Measurements from ENCODE around the gene PGBD5.

Gene PGBD5

GRCh38 chr1:230403442-230403841 lies 22.7 kb downstream of the PGBD5 start:
- Histone ChIP-seq H3K36me3 (replicated peaks in 1 of 2; ENCODE audit: control insufficient read depth in 2 of 2, insufficient read depth in 2 of 2, low read length in 2 of 2) (peaks cover 0 to 20% of the 10 kb centered on the region in 2 donors), H3K27me3 (ENCODE audit: control insufficient read depth in 3 of 3, insufficient read depth in 3 of 3, low read depth in 1 of 3, low read length in 3 of 3) (no peaks in the 10 kb centered on the region), H3K4ac (ENCODE audit: low read length) (no peak overlapping the region), H3K14ac (ENCODE audit: low read length) (no peak overlapping the region), H3K9ac (ENCODE audit: low read depth, low read length, poor library complexity) (no peak overlapping the region), H2AK5ac (ENCODE audit: low read depth, low read length) (no peak overlapping the region), H2BK120ac (ENCODE audit: low read depth, low read length) (no peak overlapping the region), H2BK12ac (ENCODE audit: low read length) (no peak overlapping the region), H2BK5ac (ENCODE audit: low read length) (no peak overlapping the region), H3K23ac (ENCODE audit: low read depth, low read length, poor library complexity) (no peak overlapping the region), H4K8ac (ENCODE audit: low read depth, low read length) (no peak overlapping the region), H3K4me3 (ENCODE audit: low read length in 2 of 2) (no peak overlapping the region), H2BK15ac (ENCODE audit: low read length) (no peak overlapping the region), H4K91ac (ENCODE audit: low read depth, low read length, poor library complexity) (no peak overlapping the region), H3K4me1 (ENCODE audit: control insufficient read depth in 2 of 2, insufficient read depth in 1 of 2, low read depth in 1 of 2, low read length in 2 of 2) (peaks cover 0 to 3% of the 10 kb centered on the region in 2 donors), H3K9me3 (replicated peaks in 1 of 2; ENCODE audit: control insufficient read depth in 2 of 2, insufficient read depth in 1 of 2, low read depth in 1 of 2, low read length in 2 of 2) (no peaks in the 10 kb centered on the region), H3K4me2 (ENCODE audit: insufficient read depth, low read length, poor library complexity, severe bottlenecking) (no peak overlapping the region), H2AFZ (ENCODE audit: low read length) (no peak overlapping the region), H3K79me1 (ENCODE audit: low read depth, low read length) (no peaks in the 10 kb centered on the region), H3K18ac (ENCODE audit: low read length) (no peak overlapping the region), H3K27ac (replicated peaks; ENCODE audit: low read length) (no peak overlapping the region)
- no peak for DNase-seq (ENCODE audit: low spot score)
- WGBS, 2 donors (ENCODE audit: extremely low coverage in 2 of 2, insufficient read length in 2 of 2, insufficient replicate concordance in 1 of 2), result no CpG with 5 or more reads among the region's 7 CpGs

GRCh38 chr1:230401763-230402294 lies 24.3 kb downstream of the PGBD5 start:
- no CpG with 5 or more reads among the region's 8 CpGs for WGBS, 2 donors (ENCODE audit: extremely low coverage in 2 of 2, insufficient read length in 2 of 2, insufficient replicate concordance in 1 of 2)
- H3K23ac ChIP-seq (ENCODE audit: low read depth, low read length, poor library complexity), result peak overlapping the region; percentile 45
- H4K8ac ChIP-seq (ENCODE audit: low read depth, low read length), result no peak overlapping the region
- no peak overlapping the region for H3K4me3 ChIP-seq (ENCODE audit: low read length in 2 of 2)
- H3K27me3 ChIP-seq (ENCODE audit: control insufficient read depth in 3 of 3, insufficient read depth in 3 of 3, low read depth in 1 of 3, low read length in 3 of 3), result no peaks in the 10 kb centered on the region
- no peak overlapping the region for H3K4me2 ChIP-seq (ENCODE audit: insufficient read depth, low read length, poor library complexity, severe bottlenecking)
- no peak overlapping the region for H3K14ac ChIP-seq (ENCODE audit: low read length)
- no peak overlapping the region for H2BK5ac ChIP-seq (ENCODE audit: low read length)
- H2AK5ac ChIP-seq (ENCODE audit: low read depth, low read length), result peak overlapping the region; percentile 71
- H2BK15ac ChIP-seq (ENCODE audit: low read length), result no peak overlapping the region
- no peak overlapping the region for H3K4ac ChIP-seq (ENCODE audit: low read length)
- H3K27ac ChIP-seq (replicated peaks; ENCODE audit: low read length), result no peak overlapping the region
- DNase-seq (ENCODE audit: low spot score), result no peak
- H2BK12ac ChIP-seq (ENCODE audit: low read length), result no peak overlapping the region
- H3K79me1 ChIP-seq (ENCODE audit: low read depth, low read length), result peaks cover 2% of the 10 kb centered on the region
- H3K4me1 ChIP-seq (ENCODE audit: control insufficient read depth in 2 of 2, insufficient read depth in 1 of 2, low read depth in 1 of 2, low read length in 2 of 2), result peaks cover 0 to 3% of the 10 kb centered on the region in 2 donors
- H3K9ac ChIP-seq (ENCODE audit: low read depth, low read length, poor library complexity), result no peak overlapping the region
- no peak overlapping the region for H2BK120ac ChIP-seq (ENCODE audit: low read depth, low read length)
- H3K36me3 ChIP-seq (replicated peaks in 1 of 2; ENCODE audit: control insufficient read depth in 2 of 2, insufficient read depth in 2 of 2, low read length in 2 of 2), result peaks cover 0 to 20% of the 10 kb centered on the region in 2 donors
- no peak overlapping the region for H2AFZ ChIP-seq (ENCODE audit: low read length)
- H3K18ac ChIP-seq (ENCODE audit: low read length), result peak overlapping the region; percentile 67
- no peak overlapping the region for H4K91ac ChIP-seq (ENCODE audit: low read depth, low read length, poor library complexity)
- H3K9me3 ChIP-seq (replicated peaks in 1 of 2; ENCODE audit: control insufficient read depth in 2 of 2, insufficient read depth in 1 of 2, low read depth in 1 of 2, low read length in 2 of 2), result no peaks in the 10 kb centered on the region

- Histone ChIP-seq H4K91ac (ENCODE audit: low read depth, low read length, poor library complexity) (no peak overlapping the region), H4K8ac (ENCODE audit: low read depth, low read length) (no peak overlapping the region)
- no peak for DNase-seq (ENCODE audit: low spot score)
Observed at GRCh38 chr1:230401101-230401500, 25.0 kb downstream of the PGBD5 start.

GRCh38 chr1:230400007-230400344 lies 26.2 kb downstream of the PGBD5 start:
- H2BK5ac ChIP-seq (ENCODE audit: low read length), result no peak overlapping the region

More at GRCh38 chr1:230401101-230401500, 25.0 kb downstream of the PGBD5 start:
- Histone ChIP-seq H3K79me1 (ENCODE audit: low read depth, low read length) (peaks cover 2% of the 10 kb centered on the region), H3K4me2 (ENCODE audit: insufficient read depth, low read length, poor library complexity, severe bottlenecking) (no peak overlapping the region), H3K23ac (ENCODE audit: low read depth, low read length, poor library complexity) (no peak overlapping the region), H3K4ac (ENCODE audit: low read length) (no peak overlapping the region), H2BK120ac (ENCODE audit: low read depth, low read length) (no peak overlapping the region), H2BK12ac (ENCODE audit: low read length) (peak overlapping the region; percentile 16), H3K14ac (ENCODE audit: low read length) (no peak overlapping the region), H3K9me3 (replicated peaks in 1 of 2; ENCODE audit: control insufficient read depth in 2 of 2, insufficient read depth in 1 of 2, low read depth in 1 of 2, low read length in 2 of 2) (no peaks in the 10 kb centered on the region), H2BK15ac (ENCODE audit: low read length) (no peak overlapping the region), H3K27ac (replicated peaks; ENCODE audit: low read length) (no peak overlapping the region), H3K36me3 (replicated peaks in 1 of 2; ENCODE audit: control insufficient read depth in 2 of 2, insufficient read depth in 2 of 2, low read length in 2 of 2) (peaks cover 0 to 20% of the 10 kb centered on the region in 2 donors), H3K4me3 (ENCODE audit: low read length in 2 of 2) (no peak overlapping the region), H3K18ac (ENCODE audit: low read length) (peak overlapping the region; percentile 78), H3K27me3 (ENCODE audit: control insufficient read depth in 3 of 3, insufficient read depth in 3 of 3, low read depth in 1 of 3, low read length in 3 of 3) (no peaks in the 10 kb centered on the region), H3K9ac (ENCODE audit: low read depth, low read length, poor library complexity) (no peak overlapping the region), H2BK5ac (ENCODE audit: low read length) (no peak overlapping the region), H2AFZ (ENCODE audit: low read length) (no peak overlapping the region), H2AK5ac (ENCODE audit: low read depth, low read length) (no peak overlapping the region), H3K4me1 (ENCODE audit: control insufficient read depth in 2 of 2, insufficient read depth in 1 of 2, low read depth in 1 of 2, low read length in 2 of 2) (peaks cover 0 to 3% of the 10 kb centered on the region in 2 donors)
- WGBS, 2 donors (ENCODE audit: extremely low coverage in 2 of 2, insufficient read length in 2 of 2, insufficient replicate concordance in 1 of 2), result no CpG with 5 or more reads among the region's 14 CpGs

More at GRCh38 chr1:230400007-230400344, 26.2 kb downstream of the PGBD5 start:
- H2BK120ac ChIP-seq (ENCODE audit: low read depth, low read length), result no peak overlapping the region
- no peak overlapping the region for H3K23ac ChIP-seq (ENCODE audit: low read depth, low read length, poor library complexity)
- H3K18ac ChIP-seq (ENCODE audit: low read length), result no peak overlapping the region
- no peak overlapping the region for H2BK12ac ChIP-seq (ENCODE audit: low read length)
- no peak overlapping the region for H2AFZ ChIP-seq (ENCODE audit: low read length)
- no CpG with 5 or more reads among the region's 8 CpGs for WGBS, 2 donors (ENCODE audit: extremely low coverage in 2 of 2, insufficient read length in 2 of 2, insufficient replicate concordance in 1 of 2)
- peaks cover 2% of the 10 kb centered on the region for H3K79me1 ChIP-seq (ENCODE audit: low read depth, low read length)
- no peak overlapping the region for H4K8ac ChIP-seq (ENCODE audit: low read depth, low read length)
- no peak for DNase-seq (ENCODE audit: low spot score)
- H3K14ac ChIP-seq (ENCODE audit: low read length), result no peak overlapping the region
- H3K27ac ChIP-seq (replicated peaks; ENCODE audit: low read length), result no peak overlapping the region
- H3K4me1 ChIP-seq (ENCODE audit: control insufficient read depth in 2 of 2, insufficient read depth in 1 of 2, low read depth in 1 of 2, low read length in 2 of 2), result peaks cover 0 to 3% of the 10 kb centered on the region in 2 donors
- H3K27me3 ChIP-seq (ENCODE audit: control insufficient read depth in 3 of 3, insufficient read depth in 3 of 3, low read depth in 1 of 3, low read length in 3 of 3), result no peaks in the 10 kb centered on the region
- no peak overlapping the region for H3K4me2 ChIP-seq (ENCODE audit: insufficient read depth, low read length, poor library complexity, severe bottlenecking)
- no peak overlapping the region for H2AK5ac ChIP-seq (ENCODE audit: low read depth, low read length)
- H3K4ac ChIP-seq (ENCODE audit: low read length), result no peak overlapping the region
- H2BK15ac ChIP-seq (ENCODE audit: low read length), result no peak overlapping the region
- H3K9ac ChIP-seq (ENCODE audit: low read depth, low read length, poor library complexity), result no peak overlapping the region
- no peaks in the 10 kb centered on the region for H3K9me3 ChIP-seq (replicated peaks in 1 of 2; ENCODE audit: control insufficient read depth in 2 of 2, insufficient read depth in 1 of 2, low read depth in 1 of 2, low read length in 2 of 2)
- no peak overlapping the region for H3K4me3 ChIP-seq (ENCODE audit: low read length in 2 of 2)
- peaks cover 0 to 20% of the 10 kb centered on the region in 2 donors for H3K36me3 ChIP-seq (replicated peaks in 1 of 2; ENCODE audit: control insufficient read depth in 2 of 2, insufficient read depth in 2 of 2, low read length in 2 of 2)
- no peak overlapping the region for H4K91ac ChIP-seq (ENCODE audit: low read depth, low read length, poor library complexity)
